ENCODE measurements around the gene CPA3. TPM values are rescaled to one million over a fixed set of nuclear protein-coding genes. Genes with fewer than 3 reads are reported as not detected.

The CPA3 gene
- total and polyA plus RNA-seq, 2 of the 13 experiments (the other 11 are each of a cell fraction or from before 2014, with no cell fraction given) = not detected

- Histone ChIP-seq H3K9me3 (ENCODE audit: low read length) (no peaks in the 10 kb centered on the region), H3K27ac (ENCODE audit: extremely low read length, insufficient read depth, low read length) (no peak overlapping the region), H3K4me3 (replicated peaks in 1 of 3; ENCODE audit: insufficient read depth in 1 of 3, low read depth in 2 of 3, low read length in 3 of 3) (no peak overlapping the region), H3K4me1 (ENCODE audit: insufficient read depth, low read length) (no peaks in the 10 kb centered on the region), H4K20me1 (ENCODE audit: insufficient read depth, low read length) (no peaks in the 10 kb centered on the region), H3K9ac (ENCODE audit: insufficient read depth, low read depth, low read length) (no peak overlapping the region), H3K79me2 (ENCODE audit: insufficient read depth, low read length) (no peaks in the 10 kb centered on the region), H3K36me3 (replicated peaks in 1 of 2; ENCODE audit: control insufficient read depth in 1 of 2, insufficient read depth in 2 of 2, low read length in 2 of 2) (no peaks in the 10 kb centered on the region), H3K4me2 (ENCODE audit: low read depth, low read length) (no peak overlapping the region), H2AFZ (ENCODE audit: low read length) (no peak overlapping the region), H3K27me3 (ENCODE audit: control insufficient read depth in 1 of 2, insufficient read depth in 2 of 2, low read length in 2 of 2) (no peaks in the 10 kb centered on the region)
- no TSS peak for BruUV-seq (replicated peaks)
- POLR2A ChIA-PET = no interaction called here
- intact Hi-C loops (cut with micrococcal nuclease; ENCODE audit: unreplicated experiment) (no loop called here), in situ Hi-C loops (cut with HindIII; ENCODE audit: extremely low pct_ligation_motif_present, low pct_unique_long_range_greater_than_20kb) (no loop called here)
- CTCF ChIA-PET (ENCODE audit: low intra/inter-chr PET ratio, low total read pairs) = no interaction called here
- no peak for FAIRE-seq
- no peak for ATAC-seq
- no peak for DNase-seq (ENCODE audit: low spot score)
- TF ChIP-seq ZNF142 (CRISPR knock-in tag; IDR thresholded peaks at IDR 0.05) = no peak
- TF ChIP-seq ZNF317 (CRISPR knock-in tag; IDR thresholded peaks at IDR 0.05) = no peak
- no peak for TF ChIP-seq ZBTB26 (CRISPR knock-in tag; IDR thresholded peaks at IDR 0.05; ENCODE audit: borderline replicate concordance)
- TF ChIP-seq GPN1 (CRISPR knock-in tag; IDR thresholded peaks at IDR 0.05; ENCODE audit: borderline replicate concordance) = no peak
- TF ChIP-seq ZNF557 (CRISPR knock-in tag; IDR thresholded peaks at IDR 0.05) = no peak
- TF ChIP-seq POLR2A (IDR thresholded peaks at IDR 0.05; ENCODE audit: insufficient read depth in 1 of 2, low read depth in 2 of 2, low read length in 2 of 2) = no peak
- TF ChIP-seq ZNF432 (CRISPR knock-in tag; IDR thresholded peaks at IDR 0.05; ENCODE audit: borderline replicate concordance) = no peak
- TF ChIP-seq THAP9 (CRISPR knock-in tag; IDR thresholded peaks at IDR 0.05; ENCODE audit: borderline replicate concordance) = no peak
- no peak for TF ChIP-seq ZNF275 (CRISPR knock-in tag; IDR thresholded peaks at IDR 0.05; ENCODE audit: borderline replicate concordance)
- no peak for TF ChIP-seq WIZ (CRISPR knock-in tag; IDR thresholded peaks at IDR 0.05)
Measured at GRCh38 chr3:148878095-148878494, 13.0 kb downstream of the CPA3 start.

All from HepG2 (cell line).